Erythroblast (primary cell): ENCODE measurements around the gene ANKRD52.

Experiments used
- GATA1 ChIP-seq: IDR thresholded peaks from 2 replicates; pipeline ENCODE4 v1.6.1; 2011; ENCODE audit warnings: low read depth, mild to moderate bottlenecking, control low read depth, low read length, moderate library complexity
- POLR2A ChIP-seq: IDR thresholded peaks from 2 replicates; pipeline ENCODE4 v1.6.1; 2011; ENCODE audit warnings: mild to moderate bottlenecking, low read length

- TF ChIP-seq POLR2A (no peak), GATA1 (no peak)
Measured at GRCh38 chr12:56280849-56281248, 22.7 kb upstream of the ANKRD52 start.
